Measurements from ENCODE around the gene CCDC86.

CCDC86 gene

GRCh38 chr11:60831501-60832079 lies 10.3 kb upstream of the CCDC86 start:
- DNase-seq: no peak

GRCh38 chr11:60834742-60835533 lies 7.0 kb upstream of the CCDC86 start:
- no peak for DNase-seq

GRCh38 chr11:60835534-60835846 lies 6.4 kb upstream of the CCDC86 start:
- DNase-seq: no peak

- DNase-seq: no peak
Observed at GRCh38 chr11:60836866-60837515, 4.9 kb upstream of the CCDC86 start.

GRCh38 chr11:60838132-60838531 lies 3.8 kb upstream of the CCDC86 start:
- no peak for DNase-seq

GRCh38 chr11:60840470-60841430 lies 1.2 kb upstream of the CCDC86 start:
- no peak for DNase-seq

- no peak for DNase-seq
Observed at GRCh38 chr11:60842668-60843600, 1.0 kb downstream of the CCDC86 start.

- DNase-seq: no peak
Observed at GRCh38 chr11:60844045-60844869, 2.3 kb downstream of the CCDC86 start.

- DNase-seq: no peak
Observed at GRCh38 chr11:60844870-60845221, 2.9 kb downstream of the CCDC86 start.

- DNase-seq: no peak
Observed at GRCh38 chr11:60845338-60845737, 3.4 kb downstream of the CCDC86 start.

GRCh38 chr11:60847281-60847680 lies 5.4 kb downstream of the CCDC86 start:
- DNase-seq: no peak

GRCh38 chr11:60847896-60848295 lies 6.0 kb downstream of the CCDC86 start:
- no peak for DNase-seq

GRCh38 chr11:60848714-60849151 lies 6.8 kb downstream of the CCDC86 start:
- DNase-seq: no peak

- no peak for DNase-seq
Observed at GRCh38 chr11:60849641-60850520, 8.0 kb downstream of the CCDC86 start.

GRCh38 chr11:60851327-60852104 lies 9.6 kb downstream of the CCDC86 start:
- no peak for DNase-seq

GRCh38 chr11:60852117-60852981 lies 10.4 kb downstream of the CCDC86 start:
- no peak for DNase-seq

- no peak for DNase-seq
Observed at GRCh38 chr11:60852982-60853950, 11.4 kb downstream of the CCDC86 start.

Measured in SW 1271 (cell line).